Coronary artery (tissue), 2 donors: ENCODE measurements around the gene SASH3.
A peak's percentile ranks its signal among the peaks of the same experiment; 100 is the strongest.
"Not testable (repeated sequence)": the region's sequence is repeated elsewhere in the genome, so short reads cannot be mapped to it uniquely, and the experiment has no call there.

ENCODE experiments used
- DNase-seq: peaks from one replicate; pipeline ENCODE4 v3.0.0-alpha.2; 2017; ENCODE audit warnings: low spot score
- H3K27ac ChIP-seq, 2 donors: fragments of 200-600 bp; sonication (generic); one replicate each; pipeline ENCODE4 v1.5.1; 2016 to 2019
- H3K4me3 ChIP-seq: fragments of 200-600 bp; sonication (generic); 2 replicates; pipeline ENCODE4 v1.5.1; 2016; ENCODE audit warnings: mild to moderate bottlenecking, moderate library complexity
- CTCF ChIP-seq: fragments of 200-600 bp; sonication (generic); IDR thresholded peaks from one replicate; pipeline ENCODE4 v1.5.1; 2019; ENCODE audit warnings: antibody characterized with exemption

SASH3 gene

GRCh38 chrX:129738466-129739308 is 41.1 kb upstream of the SASH3 start, which contains the start of gene XPNPEP2:
TSS of gene XPNPEP2 (plus strand) at chrX:129738979. CDS start at chrX:129739214, 235 bp downstream.
- H3K4me3 ChIP-seq = no peak within 1 kb of the TSS
- H3K27ac ChIP-seq = peak within 1 kb of the TSS in 1 of 2 donors; percentile 47
- DNase-seq = no peak
- no peak for TF ChIP-seq CTCF

GRCh38 chrX:129739578-129739977 is 40.2 kb upstream of the SASH3 start:
- Histone ChIP-seq H3K27ac (no peak overlapping the region), H3K4me3 (no peak overlapping the region)
- no peak for TF ChIP-seq CTCF
- no peak for DNase-seq

- Histone ChIP-seq H3K4me3 (no peak overlapping the region), H3K27ac (no peak overlapping the region)
- TF ChIP-seq CTCF = no peak
- DNase-seq = no peak
These were observed 37.6 kb upstream of the SASH3 start for GRCh38 chrX:129741880-129742758.

- H3K27ac ChIP-seq, H3K4me3 ChIP-seq, DNase-seq: not testable (repeated sequence)
These were observed 37.0 kb upstream of the SASH3 start for GRCh38 chrX:129742759-129743152.

- no peak for DNase-seq
- Histone ChIP-seq H3K27ac (no peak overlapping the region), H3K4me3 (no peak overlapping the region)
- TF ChIP-seq CTCF = no peak
These were observed 35.9 kb upstream of the SASH3 start for GRCh38 chrX:129743821-129744220.

GRCh38 chrX:129744861-129745321 is 34.9 kb upstream of the SASH3 start:
- Histone ChIP-seq H3K27ac (no peak overlapping the region), H3K4me3 (no peak overlapping the region)
- no peak for TF ChIP-seq CTCF
- no peak for DNase-seq
